ENCODE results near the gene RHO. TPM values are rescaled to one million over a fixed set of nuclear protein-coding genes. Genes with fewer than 3 reads are reported as not detected.

The RHO gene
- not detected in 2 replicates for total RNA-seq

GRCh38 chr3:129528589-129529100 lies at the start of gene RHO:
Gene RHO, plus strand, starts transcription at chr3:129528639. Its CDS starts 95 bp downstream, at chr3:129528734.

GRCh38 chr3:129543156-129543790 lies 14.8 kb downstream of the RHO start, which contains the start of gene H1-8:
Gene H1-8, plus strand, starts transcription at chr3:129543175. Its CDS starts 44 bp downstream, at chr3:129543219.

Other genes with a start within 250 kb of the RHO start
- gene HMCES, start 249.8 kb upstream of the RHO start, total RNA-seq, result 20.9 and 24.6 TPM in 2 replicates
- under 0.01 and 0.19 TPM in 2 replicates for gene EFCAB12, start 100.0 kb upstream of the RHO start, total RNA-seq
- 24.8 and 27.8 TPM in 2 replicates for gene MBD4, start 88.7 kb upstream of the RHO start, total RNA-seq
- 22.4 and 25.5 TPM in 2 replicates for gene IFT122, start 88.4 kb upstream of the RHO start, total RNA-seq
- not detected in 2 replicates for gene H1-8, start 14.5 kb downstream of the RHO start, total RNA-seq
- gene PLXND1, start 78.0 kb downstream of the RHO start, total RNA-seq, result 568 and 647 TPM in 2 replicates